GM21360 (cell line): ENCODE results near the gene ME3.

Experiments used
- ATAC-seq: cut with Tn5 transposase; IDR thresholded peaks from one replicate; pipeline ENCODE4 v1.9.1; 2021; ENCODE audit warnings: mild to moderate bottlenecking, moderate library complexity; ENCODE audit not compliant: unreplicated experiment

ME3 gene

DNA sequence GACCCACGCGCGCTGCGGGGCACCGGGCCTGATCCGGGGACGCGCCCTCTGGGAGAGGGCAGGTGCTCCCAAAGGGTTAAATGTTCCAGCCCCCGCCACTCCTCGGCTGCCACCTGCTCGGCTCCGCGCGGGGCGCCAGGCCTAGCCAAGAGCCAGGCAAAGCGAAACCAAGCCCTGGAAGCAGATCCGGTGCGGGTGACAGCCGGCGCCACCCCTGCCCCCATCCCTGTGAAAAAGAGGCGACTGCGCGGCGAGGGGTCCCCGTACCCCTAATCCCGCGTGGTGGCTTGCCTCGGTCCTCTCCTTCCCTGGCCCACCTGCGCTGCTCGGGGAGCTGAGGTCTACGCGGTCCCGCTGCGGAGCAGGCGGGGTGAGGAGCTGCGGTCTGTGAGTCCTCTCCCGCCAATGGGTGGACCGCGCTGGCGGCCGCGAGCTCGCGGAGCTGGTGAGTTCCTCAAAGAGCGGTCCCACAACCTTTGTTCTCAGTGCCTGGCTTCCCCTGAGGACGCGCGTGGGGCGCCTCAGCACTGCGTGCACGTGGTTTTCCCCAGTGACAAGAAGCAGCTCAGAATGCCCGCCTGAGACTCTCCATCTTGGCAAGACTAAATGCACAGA, at the start of gene ME3:
Gene ME3, minus strand, starts transcription at position 610 of the 615 bp plus-strand sequence.
- ATAC-seq, result no peak

DNA sequence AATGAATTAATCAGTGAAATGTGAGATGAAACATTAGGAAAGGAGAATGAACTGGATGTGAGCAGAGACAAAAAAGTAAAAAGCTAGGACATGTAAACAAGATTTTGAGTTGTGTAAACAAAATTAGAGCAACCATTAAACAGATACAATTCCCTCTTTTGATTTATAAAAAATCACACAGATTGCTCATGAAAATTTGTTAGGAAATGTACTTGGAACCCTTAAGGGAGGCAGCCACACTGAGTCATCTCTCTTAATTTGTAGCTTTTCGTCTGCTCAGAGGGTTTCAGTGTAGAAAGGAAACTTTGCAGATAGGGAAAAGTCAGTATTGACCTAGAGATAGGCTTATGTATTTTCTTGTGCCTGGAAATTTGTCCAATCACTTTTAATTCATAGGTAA, 49.6 kb upstream of the ME3 start:
- no peak for ATAC-seq

DNA sequence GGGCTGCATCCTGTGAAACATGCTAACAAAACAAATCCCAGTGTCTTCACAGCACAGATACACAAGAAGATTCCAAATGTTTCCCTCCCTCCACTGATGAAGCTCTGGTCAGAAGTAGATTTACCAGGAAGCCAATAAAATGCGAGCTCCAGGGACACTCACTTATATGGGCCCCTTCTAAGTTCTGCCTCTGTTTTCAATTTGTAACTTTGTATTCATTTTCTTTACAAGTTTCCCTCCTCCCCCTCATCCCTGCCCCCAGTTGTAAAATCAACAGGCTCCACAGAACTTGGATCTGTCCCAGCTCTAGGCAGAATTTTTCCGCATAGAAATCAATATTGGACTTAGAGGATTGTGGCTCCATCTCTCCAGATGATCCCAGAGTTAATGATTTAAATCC, 48.1 kb upstream of the ME3 start:
- ATAC-seq, result no peak

DNA sequence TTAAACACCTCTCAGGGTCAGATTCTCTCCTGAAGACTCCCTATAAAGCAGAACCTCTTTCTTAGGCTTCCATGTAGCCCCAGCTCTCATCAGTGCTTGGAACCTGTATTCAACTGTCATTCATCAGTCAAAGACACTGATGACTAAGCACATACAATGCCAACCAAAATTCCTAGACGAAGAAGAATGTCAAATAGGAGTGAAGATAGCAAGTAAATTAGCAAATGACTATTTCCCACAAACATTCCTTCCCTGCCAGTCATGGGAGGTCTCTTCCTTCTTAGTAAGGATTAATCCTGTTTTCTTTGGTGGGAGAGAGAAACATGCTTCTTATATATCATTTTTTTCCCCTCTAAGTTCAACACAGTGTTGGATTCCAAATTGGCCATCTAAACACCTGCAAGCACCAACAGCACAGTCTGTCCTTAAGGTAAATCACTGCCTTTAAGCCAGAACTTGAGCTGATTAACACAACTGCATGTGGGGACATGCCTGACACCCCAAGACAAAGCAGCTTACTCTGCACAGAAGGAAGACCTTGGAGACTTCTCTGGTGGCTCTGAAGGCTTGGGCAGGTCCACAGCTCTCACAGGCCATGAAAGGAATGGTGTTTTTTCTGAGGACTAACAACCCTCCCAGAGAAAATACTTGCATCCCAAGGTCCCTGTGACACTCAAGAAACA, 47.5 kb upstream of the ME3 start:
- no peak for ATAC-seq

GRCh38 chr11:86718999-86719398, 46.6 kb upstream of the ME3 start:
- ATAC-seq, result no peak

DNA sequence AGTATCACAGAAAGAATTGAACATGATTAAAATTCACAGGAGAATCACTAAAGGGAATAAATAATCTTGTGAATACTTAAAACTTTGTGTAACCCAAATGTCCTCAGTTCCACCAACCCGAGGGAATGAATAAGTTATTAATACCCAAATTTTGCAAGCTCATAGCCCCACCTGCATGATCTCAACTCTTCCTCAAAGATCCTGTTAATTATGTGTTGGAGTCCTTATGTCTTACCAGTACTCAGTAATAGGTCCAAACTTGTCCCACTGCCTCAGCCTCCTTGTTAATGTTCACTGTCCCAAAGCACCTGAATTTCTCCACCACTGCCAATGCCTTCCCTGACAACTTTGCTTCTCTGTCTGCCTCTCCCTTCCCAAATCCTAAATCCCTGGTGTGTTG, 46.1 kb upstream of the ME3 start:
- ATAC-seq, result no peak

GRCh38 chr11:86717817-86718501, 45.5 kb upstream of the ME3 start:
- no peak for ATAC-seq

GRCh38 chr11:86715611-86716010, 43.2 kb upstream of the ME3 start:
- ATAC-seq, result no peak

- no peak for ATAC-seq
Observed at GRCh38 chr11:86713552-86713951, 41.1 kb upstream of the ME3 start.

GRCh38 chr11:86710936-86711335, 38.5 kb upstream of the ME3 start:
- no peak for ATAC-seq

GRCh38 chr11:86708669-86709068, 36.3 kb upstream of the ME3 start:
- no peak for ATAC-seq

DNA sequence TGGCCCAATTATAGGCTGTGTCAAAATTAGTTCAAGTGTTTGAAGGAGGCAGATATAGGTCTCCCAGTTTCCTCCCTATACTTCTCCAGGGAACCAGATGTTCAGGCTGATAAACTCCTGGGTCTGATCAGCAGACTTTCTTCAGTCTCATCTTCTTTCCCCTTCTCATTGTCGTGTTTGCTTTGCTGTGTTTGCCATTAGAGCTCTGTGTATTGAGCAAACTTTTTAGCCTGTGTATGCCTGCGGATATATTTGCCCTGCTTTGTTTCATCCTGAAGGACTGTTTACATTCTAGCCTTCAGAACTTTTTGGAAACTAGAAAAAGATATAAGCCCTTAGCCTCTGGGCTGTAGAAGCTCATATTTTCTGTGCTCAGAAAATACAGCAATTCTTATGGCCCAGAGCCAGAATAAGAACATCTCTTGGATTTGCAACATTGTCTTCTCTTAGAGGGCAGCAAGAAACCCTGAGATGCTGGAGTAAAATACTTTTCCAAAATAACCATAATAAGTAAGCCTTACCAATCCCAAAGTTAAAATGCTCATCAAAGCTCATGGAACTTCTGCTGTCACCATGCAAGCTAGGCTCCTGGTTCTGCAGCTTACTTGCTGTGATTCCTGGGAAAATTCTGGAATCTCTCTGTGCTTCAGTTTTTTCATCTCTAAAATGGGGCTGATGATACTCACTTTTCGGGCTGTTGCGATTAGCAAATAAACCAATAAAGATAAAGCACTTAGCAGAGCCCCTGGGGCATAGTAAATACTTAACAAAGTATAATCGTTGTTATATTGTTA, 34.1 kb upstream of the ME3 start:
- ATAC-seq, result no peak

- no peak for ATAC-seq
Observed at GRCh38 chr11:86704710-86705109, 32.3 kb upstream of the ME3 start.

DNA sequence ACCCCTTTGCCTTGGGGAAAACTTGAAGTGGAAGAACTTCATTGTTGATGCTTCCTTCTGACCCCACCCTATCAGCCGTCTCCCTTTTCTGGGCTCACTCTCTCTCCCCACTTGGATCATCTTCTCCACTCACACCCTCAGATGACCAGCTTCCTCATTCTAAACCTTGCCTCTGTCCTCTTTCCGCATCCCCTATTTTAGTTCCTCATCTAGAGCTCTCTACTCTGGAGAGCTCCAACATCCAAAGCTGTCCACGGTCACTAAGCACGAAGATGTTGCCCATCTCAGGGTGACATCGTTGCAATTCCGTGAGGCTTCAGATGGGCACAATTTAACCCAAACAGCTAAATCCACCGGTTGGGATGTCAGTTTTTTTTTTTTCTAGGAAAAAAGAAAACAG, 31.6 kb upstream of the ME3 start:
- ATAC-seq, result no peak

- ATAC-seq, result no peak
Observed at GRCh38 chr11:86702220-86702983, 30.0 kb upstream of the ME3 start.

GRCh38 chr11:86699040-86699791, 26.8 kb upstream of the ME3 start:
- ATAC-seq, result no peak

DNA sequence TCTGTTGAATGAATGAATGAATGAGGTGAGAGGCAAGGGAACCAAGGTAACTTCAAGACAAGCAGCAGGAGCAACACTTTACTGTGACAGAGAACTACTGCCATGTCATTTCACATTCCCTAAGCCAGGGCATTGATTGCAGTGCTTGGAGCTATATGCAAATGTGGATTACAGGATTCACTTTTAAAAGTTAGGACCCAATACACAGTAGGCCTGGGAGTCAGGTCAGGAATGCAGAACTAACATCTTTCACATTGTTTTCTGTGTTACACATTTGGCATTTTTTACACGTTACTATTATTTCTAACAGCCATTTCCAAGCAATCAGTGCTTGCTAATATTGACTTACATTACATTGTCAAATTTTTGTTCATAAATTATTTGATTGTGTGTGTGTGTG, 26.2 kb upstream of the ME3 start:
- ATAC-seq, result no peak

GRCh38 chr11:86696451-86696850, 24.0 kb upstream of the ME3 start:
- ATAC-seq, result no peak

DNA sequence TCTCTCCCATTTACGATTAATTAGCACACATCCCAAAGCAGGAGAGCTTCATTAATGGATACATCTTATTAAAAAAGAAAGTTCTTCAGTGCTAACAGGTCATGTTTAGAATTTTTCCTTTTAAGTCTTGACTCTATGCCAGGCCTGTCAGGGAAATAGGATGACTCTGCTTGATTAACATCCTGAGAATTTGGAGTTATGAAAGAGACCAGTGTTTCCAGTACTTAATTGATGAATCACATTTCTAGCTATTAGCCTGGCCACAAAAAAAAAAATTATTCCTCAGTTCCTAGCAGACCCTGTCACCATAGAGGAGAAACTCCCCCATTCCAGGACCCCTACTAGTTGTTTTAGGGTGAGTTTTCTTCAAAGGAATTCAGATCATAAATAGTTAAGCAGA, 23.6 kb upstream of the ME3 start:
- ATAC-seq, result no peak

DNA sequence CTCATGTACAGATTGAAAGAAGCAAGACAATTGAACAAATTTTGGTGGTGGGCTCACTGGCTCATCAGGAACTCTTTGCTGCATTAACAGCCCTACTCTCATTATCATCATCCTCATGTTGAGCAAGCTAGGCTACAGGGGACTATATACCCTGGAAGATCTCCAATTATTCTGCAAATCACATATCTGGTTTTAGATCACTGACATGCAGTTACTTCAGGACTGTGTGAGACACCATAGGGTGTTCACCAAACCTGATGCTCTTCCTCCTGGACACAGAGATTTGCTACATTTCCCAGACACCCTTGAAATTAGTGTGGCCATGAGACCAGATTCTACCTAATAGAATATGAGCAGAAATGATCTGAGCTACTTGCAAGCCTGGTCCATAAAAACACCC, 23.0 kb upstream of the ME3 start:
- no peak for ATAC-seq
